GM18868 (cell line): Measurements from ENCODE around the gene CDH12.
"Not testable (repeated sequence)": the region's sequence is repeated elsewhere in the genome, so short reads cannot be mapped to it uniquely, and the experiment has no call there.

Source experiments
- ATAC-seq: cut with Tn5 transposase; IDR thresholded peaks from one replicate; pipeline ENCODE4 v1.9.1; 2021; ENCODE audit warnings: mild to moderate bottlenecking, moderate library complexity; ENCODE audit not compliant: unreplicated experiment

The CDH12 gene

DNA sequence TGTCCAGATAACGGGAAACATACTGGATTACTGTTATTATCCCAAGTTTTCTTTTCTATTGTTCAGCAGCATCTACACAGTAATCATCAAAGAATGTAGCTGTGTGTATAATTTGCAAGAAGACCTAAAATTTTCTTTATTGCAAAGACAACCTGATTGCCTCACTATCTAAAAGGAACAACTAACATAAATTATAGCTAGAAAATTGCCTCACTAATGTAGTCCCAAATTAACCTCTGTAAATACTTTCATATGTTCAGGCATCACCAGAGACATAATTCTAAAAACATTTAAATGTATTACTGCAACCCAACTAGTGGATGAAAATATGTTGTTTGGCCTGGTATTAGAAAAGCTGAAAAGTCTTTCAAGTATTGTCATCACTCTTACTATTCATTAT lies 275.4 kb downstream of the CDH12 start:
- no peak for ATAC-seq

DNA sequence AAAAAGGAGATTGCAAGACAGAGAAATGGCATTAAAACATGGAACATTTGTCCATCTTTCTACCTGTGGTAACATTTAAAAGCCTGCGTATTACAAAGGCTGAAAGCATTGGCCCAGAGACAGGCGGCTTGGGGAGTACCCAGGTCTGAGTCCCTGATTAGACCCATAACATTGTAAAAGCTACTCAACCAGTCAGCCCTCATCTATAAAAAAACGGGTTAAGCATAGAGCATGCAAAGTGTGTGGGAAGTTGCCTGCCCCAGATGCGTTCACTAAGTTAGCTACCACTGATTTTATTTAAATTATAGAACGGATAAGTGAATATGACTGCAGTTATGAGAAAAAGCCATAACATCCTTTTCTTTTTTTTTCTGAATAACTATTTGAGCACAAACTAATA lies 276.1 kb downstream of the CDH12 start:
- ATAC-seq = no peak

DNA sequence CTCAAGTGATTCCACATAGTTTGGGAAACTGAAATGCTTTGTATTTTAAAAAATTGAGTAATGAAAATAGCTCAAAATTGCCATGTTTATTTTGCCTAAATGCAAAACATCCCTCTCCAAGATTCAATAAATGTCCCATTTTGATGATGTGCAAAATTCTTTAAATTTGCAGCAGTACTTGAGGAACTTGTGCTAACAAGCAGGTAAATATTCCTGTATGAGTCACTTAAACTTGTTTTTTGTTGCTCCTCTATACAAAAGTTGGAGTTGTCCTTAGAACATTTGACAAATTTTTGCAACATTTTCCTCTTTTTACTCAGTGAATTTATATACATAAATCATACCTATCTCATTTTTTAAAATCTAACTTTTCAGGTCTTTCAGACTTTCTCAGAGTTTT lies 280.2 kb downstream of the CDH12 start:
- no peak for ATAC-seq

- no peak for ATAC-seq
Observed at GRCh38 chr5:22567983-22568382, 285.2 kb downstream of the CDH12 start.

DNA sequence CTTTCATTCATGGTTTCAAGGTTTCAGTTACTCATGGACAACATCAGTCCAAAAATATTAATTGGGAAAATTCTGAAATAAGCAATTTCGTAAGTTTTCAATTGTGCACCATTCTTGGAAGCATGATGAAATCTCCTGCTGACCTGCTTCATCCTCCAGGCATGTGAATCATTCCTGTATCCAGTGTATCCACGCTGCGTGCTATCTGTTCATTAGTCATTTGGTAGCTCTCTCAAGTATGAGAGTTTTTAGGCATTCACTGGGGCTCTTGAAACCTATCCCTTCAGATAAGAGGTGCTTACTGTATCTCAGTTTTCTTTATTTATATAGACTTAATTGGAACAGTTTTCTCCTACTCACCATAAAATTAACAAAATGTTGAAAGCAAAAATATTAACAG lies 293.0 kb downstream of the CDH12 start:
- no peak for ATAC-seq

DNA sequence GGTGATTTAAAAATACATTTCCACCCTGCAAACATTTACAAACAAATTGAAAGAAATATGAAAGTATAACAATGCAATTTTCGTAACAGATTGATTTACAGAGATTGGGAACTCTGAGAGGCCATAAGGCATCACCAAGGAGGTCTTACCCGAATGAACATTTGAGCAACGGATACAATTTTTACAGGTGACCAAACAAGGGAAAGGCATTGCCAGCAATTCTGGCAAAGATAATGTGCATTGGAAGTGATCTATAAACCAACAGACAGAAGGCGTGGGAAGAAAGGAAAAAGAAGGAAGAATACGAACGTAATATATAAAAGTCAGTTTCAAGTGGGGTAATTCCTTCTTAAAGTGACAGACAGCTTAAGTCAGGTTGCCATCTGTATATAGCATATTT lies 295.9 kb downstream of the CDH12 start:
- no peak for ATAC-seq

GRCh38 chr5:22554475-22554874 lies 298.7 kb downstream of the CDH12 start:
- ATAC-seq = no peak

- peak; percentile 76 for ATAC-seq
Observed at GRCh38 chr5:22549876-22550671, 303.1 kb downstream of the CDH12 start.

GRCh38 chr5:22542340-22542739 lies 310.8 kb downstream of the CDH12 start:
- no peak for ATAC-seq

DNA sequence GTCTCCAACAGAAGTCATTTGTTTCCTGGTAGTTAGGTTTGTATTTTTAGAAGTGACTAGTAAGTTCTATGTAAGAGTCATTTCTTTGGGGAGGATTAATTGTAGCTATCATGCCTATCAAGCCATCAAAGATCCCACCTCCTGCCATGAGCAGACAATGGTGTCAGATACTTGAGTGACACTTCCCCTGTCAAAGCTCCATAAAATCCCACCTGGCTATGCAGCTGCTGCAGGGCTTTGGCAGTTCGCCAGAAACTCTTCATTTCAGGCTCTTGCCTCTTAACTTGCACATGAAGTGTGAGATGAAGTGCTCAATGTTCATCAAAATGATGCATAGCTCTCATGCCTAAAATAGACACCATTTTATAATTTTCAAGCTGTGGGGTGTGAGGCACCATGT lies 312.1 kb downstream of the CDH12 start:
- ATAC-seq = no peak

DNA sequence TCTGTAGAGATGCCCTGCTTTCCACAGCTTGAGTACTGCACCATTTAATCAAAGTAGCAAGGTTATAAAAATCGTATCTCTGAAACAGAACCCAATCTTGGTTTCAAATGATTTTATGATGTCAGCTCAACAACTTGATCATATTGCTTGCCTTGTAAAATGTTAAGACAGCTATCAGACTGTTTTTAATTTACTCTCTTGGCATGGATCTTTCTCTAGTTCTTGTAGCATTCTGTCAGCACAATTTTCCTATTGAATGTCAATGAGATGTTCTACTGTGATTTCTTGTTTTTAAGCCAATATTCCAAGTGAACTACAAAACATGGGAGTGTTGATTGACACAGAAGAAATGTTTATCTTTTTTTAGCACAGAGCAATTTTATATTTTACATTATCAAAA lies 313.4 kb downstream of the CDH12 start:
- no peak for ATAC-seq

DNA sequence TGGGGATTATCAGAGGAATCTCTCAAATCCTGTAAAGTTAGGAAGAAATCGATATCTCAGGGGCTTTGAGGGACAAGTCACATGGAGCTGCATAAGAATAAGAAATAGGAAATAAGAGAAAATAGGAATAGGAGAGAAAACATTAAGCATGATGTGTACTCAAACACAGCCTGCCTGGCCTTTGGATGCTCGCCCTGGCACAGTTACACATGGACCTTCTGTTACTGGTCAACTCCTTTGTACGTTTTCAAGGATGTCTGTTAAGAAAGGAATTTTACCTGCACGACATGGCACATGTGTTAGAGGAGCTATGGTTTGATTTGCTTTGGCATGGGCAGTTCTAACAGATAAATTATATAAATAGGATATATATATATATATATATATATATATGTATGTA lies 321.2 kb downstream of the CDH12 start:
- ATAC-seq = no peak

DNA sequence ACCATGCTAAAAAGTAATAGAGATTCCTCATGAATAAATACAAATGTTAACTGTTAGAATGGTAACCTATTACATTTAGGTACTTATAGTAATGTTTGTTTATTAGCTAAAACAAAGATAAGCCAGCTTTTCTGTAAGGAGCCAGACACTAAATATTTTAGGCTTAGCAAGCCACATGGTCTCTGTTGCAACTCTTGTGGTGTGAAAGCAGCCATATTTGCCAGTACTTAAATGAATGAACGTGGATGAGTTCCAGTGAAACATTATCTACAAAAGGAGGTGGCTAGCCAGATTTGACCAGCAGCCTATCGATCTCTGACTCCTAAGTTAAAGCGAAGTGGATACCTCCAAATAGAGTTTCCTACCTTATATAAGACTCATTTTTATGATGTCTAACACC lies 331.6 kb downstream of the CDH12 start:
- ATAC-seq = no peak

GRCh38 chr5:22516497-22516896 lies 336.6 kb downstream of the CDH12 start:
- not testable (repeated sequence) for ATAC-seq

- ATAC-seq = no peak
Observed at GRCh38 chr5:22514231-22514630, 338.9 kb downstream of the CDH12 start.

DNA sequence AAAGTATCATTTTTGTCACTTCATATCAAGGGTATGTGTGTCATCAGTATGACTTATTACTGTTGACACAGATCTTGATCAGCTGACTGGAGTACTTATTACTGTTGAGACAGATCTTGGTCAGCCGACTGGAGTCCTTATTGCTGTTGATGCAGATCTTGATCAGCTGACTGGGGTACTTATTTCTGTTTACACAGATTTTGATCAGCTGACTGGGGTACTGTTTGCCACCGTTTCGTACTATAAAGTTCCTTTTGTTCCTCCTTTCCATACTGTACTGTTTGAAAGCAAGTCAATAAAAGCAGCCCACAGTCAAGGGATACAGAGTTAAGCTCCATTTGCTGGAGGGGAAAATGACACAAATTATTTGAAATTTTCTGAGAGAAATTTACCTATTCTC lies 347.3 kb downstream of the CDH12 start:
- no peak for ATAC-seq

GRCh38 chr5:22504411-22504810 lies 348.7 kb downstream of the CDH12 start:
- no peak for ATAC-seq

DNA sequence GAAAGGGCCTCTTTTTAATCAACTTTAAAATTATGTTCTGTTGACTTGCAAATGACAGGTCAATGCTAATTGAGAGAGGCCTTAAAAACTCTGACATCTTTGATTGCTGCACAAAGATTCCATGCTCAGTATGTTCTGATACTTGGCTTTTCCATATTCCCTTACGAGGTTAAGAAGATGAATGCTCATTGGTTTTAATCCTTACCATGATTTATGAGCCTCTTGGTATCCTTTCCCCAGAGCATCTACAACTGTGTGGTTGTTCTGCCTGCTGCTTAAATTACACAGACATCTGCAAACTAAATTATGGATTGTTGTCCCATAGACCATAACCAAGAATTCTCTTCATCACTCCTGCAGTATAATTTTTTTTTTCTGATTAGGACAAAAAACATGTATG lies 352.6 kb downstream of the CDH12 start:
- ATAC-seq = no peak

DNA sequence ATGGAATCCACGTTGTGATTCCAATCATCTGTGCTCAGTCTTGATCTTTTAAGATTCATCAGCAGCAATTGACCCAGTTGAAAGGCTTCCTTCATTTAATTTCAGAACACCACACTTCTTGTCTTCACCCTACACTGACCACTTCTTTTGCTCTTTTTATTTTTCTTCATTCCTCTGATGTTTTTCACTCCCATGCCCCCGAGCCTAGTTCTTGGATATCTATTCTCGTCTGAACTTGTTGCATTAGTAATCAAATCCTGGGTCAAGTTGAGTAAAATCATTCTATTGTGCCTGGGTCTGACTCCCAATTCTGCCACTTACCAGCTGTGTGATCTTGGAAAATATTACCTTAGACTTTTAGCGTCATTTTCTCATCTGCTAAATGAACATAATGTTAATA lies 356.5 kb downstream of the CDH12 start:
- ATAC-seq = no peak

- ATAC-seq = no peak
Observed at GRCh38 chr5:22495016-22495720, 358.0 kb downstream of the CDH12 start.

DNA sequence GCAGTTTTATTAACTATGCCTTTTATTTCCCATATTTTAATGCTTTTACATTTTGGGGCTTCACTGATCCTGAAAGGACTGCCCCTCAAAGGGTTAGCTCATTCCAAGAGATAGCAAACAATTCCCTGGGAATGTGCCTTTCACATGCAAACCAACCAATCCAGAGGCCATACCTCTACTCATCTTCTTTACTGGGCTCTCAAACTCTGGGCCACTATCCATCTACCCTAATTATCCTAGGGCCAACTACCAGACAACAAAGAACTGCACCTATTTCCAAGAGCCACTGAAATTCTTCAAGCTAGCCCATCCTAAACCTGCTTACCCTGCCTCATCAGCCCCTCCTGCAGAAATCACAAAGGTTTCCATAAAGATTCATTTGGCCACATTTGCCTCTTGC lies 364.7 kb downstream of the CDH12 start:
- ATAC-seq = no peak

- no peak for ATAC-seq
Observed at GRCh38 chr5:22480305-22480704, 372.8 kb downstream of the CDH12 start.

DNA sequence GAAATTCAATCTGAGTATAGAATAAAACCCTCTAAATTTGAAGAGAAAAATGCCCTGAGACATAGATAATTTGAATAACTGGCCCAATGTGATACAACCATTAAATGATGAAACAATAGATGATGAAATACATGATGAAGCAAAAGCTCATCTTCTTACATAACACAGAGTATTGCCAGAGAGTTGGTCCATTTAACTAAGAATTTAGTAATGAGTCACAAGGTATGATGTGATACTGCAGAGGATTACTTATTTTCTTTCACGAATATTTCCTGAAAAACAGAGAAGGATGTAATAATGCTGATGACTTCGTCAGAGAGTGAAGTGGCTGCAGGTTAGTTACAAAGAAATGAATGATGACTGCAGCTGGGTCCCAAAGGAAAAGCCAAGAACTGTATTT lies 379.3 kb downstream of the CDH12 start:
- ATAC-seq = no peak
